ENCODE measurements around the gene POP4. TPM values are rescaled to one million over a fixed set of nuclear protein-coding genes. Genes with fewer than 3 reads are reported as not detected.
"Not testable (repeated sequence)": the region's sequence is repeated elsewhere in the genome, so short reads cannot be mapped to it uniquely, and the experiment has no call there.

POP4 gene, protein sequence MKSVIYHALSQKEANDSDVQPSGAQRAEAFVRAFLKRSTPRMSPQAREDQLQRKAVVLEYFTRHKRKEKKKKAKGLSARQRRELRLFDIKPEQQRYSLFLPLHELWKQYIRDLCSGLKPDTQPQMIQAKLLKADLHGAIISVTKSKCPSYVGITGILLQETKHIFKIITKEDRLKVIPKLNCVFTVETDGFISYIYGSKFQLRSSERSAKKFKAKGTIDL
- total RNA-seq = 10 to 100 TPM; 46.3 to 56.5 (median 54.8) TPM

DNA sequence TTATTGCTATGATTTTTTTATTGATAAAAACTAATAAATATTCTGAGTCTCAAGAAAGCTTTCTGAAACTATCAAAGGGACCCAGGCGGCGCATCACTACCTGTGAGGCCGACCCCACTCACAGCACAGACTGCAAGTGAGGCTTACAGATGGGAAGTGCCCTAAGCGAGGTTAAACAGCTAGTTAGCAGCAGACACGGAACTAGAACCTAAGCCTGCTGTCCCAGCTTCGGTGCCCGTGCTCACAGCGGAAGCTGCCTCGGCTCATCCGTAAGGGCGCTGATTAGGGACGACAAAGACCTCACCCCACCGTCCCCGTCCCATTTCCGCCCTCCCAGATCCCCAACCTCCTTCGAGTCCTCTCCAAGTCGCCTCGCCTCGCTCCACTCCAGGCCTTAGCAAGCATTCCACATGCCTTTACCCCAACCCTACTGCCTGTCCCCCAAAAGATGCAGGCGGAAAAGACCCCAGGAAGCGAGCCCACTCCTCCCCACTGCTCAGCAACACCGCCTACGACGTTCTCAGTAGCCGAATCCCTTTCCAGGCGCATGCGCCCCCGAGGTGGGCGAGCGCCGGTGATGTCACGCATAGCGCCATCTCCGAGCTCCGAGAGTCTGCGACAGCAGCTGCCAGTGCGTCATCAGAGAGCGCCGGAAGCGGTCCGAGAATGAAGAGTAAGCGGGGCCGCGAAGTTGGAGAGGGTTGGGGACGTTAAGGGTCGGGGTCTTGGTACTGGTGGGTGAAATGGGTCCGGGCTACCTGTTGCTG lies at the start of gene POP4:
Gene POP4 (plus strand): TSS at position 631 of the 767 bp plus-strand sequence. CDS start 36 bp downstream, at position 667.
- Histone ChIP-seq H3K27ac (peak within 1 kb of the TSS; percentile 96 to 98 (median 97)), H3K9me3 (no peaks in the 10 kb centered on the region), H3K4me3 (peak within 1 kb of the TSS; percentile 82 to 91 (median 84)), H3K36me3 (peaks cover 5 to 25% (median 11%) of the 10 kb centered on the region in 3 donors), H3K27me3 (no peaks in the 10 kb centered on the region), H3K4me1 (peaks cover 12 to 29% (median 12%) of the 10 kb centered on the region in 3 donors)
- DNase-seq = peak; percentile 86
- WGBS, 2 donors = 1% methylated on average over 27 to 28 of the region's 47 CpGs
- TF ChIP-seq, protein P1, sequence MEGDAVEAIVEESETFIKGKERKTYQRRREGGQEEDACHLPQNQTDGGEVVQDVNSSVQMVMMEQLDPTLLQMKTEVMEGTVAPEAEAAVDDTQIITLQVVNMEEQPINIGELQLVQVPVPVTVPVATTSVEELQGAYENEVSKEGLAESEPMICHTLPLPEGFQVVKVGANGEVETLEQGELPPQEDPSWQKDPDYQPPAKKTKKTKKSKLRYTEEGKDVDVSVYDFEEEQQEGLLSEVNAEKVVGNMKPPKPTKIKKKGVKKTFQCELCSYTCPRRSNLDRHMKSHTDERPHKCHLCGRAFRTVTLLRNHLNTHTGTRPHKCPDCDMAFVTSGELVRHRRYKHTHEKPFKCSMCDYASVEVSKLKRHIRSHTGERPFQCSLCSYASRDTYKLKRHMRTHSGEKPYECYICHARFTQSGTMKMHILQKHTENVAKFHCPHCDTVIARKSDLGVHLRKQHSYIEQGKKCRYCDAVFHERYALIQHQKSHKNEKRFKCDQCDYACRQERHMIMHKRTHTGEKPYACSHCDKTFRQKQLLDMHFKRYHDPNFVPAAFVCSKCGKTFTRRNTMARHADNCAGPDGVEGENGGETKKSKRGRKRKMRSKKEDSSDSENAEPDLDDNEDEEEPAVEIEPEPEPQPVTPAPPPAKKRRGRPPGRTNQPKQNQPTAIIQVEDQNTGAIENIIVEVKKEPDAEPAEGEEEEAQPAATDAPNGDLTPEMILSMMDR (IDR thresholded peaks at IDR 0.05) = peak in 2 of 6 experiments; percentile 6 to 47
- peak in 3 of 4 donors; percentile 97 for TF ChIP-seq POLR2A (IDR thresholded peaks at IDR 0.05)
- intact Hi-C loops (cut with DNase I) = loop anchor here (5.0 kb wide), 1 partner anchor 111 kb away; the partner anchor contains the start of gene C19orf12

DNA sequence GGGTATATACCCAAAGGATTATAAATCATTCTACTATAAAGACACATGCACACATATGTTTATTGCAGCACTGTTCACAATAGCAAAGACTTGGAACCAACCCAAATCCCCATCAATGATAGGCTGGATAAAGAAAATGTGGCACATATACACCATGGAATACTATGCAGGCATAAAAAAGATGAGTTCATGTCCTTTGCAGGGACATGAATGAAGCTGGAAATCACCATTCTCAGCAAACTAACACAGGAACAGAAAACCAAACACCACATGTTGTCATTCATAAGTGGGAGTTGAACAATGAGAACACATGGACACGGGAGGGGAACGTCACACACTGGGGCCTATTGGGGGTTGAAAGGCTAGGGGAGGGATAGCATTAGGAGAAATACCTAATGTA lies 47.0 kb upstream of the POP4 start:
- H3K36me3 ChIP-seq; intact Hi-C loops (cut with DNase I); H3K27ac ChIP-seq; DNase-seq; H3K4me3 ChIP-seq; H3K4me1 ChIP-seq: not testable (repeated sequence)
- H3K27me3 ChIP-seq = peaks cover 0 to 23% (median 0%) of the 10 kb centered on the region in 4 donors
- peaks cover 0 to 16% (median 9%) of the 10 kb centered on the region in 3 donors for H3K9me3 ChIP-seq
- WGBS, 2 donors = 55 to 88% methylated on average over 2 of the region's 2 CpGs

DNA sequence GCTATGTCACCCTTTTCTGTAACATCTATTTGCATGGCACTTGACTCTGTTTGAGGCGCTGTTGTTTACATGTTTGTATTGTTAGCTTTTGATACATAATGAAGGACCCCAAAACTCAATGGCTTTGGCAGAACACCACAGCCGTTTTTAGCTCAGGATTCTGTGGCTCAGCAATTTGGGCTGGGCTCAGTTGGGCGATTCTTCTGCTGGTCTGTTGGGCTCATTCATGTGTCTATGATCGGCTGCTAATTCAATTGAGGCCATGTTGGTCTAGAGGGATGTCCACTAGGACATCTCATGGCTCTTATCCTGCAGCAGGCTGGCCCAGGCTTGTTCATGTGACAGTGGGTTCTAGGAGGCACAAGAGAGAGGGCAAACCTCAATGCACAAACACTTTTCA lies 46.3 kb upstream of the POP4 start:
- TF ChIP-seq, protein P1 (IDR thresholded peaks at IDR 0.05) = no peak
- TF ChIP-seq POLR2A (IDR thresholded peaks at IDR 0.05) = no peak
- Histone ChIP-seq H3K4me1 (no peaks in the 10 kb centered on the region), H3K9me3 (peaks cover 0 to 16% (median 9%) of the 10 kb centered on the region in 3 donors), H3K27me3 (peaks cover 0 to 26% (median 0%) of the 10 kb centered on the region in 4 donors), H3K27ac (no peak overlapping the region), H3K36me3 (no peaks in the 10 kb centered on the region), H3K4me3 (no peak overlapping the region)
- DNase-seq = no peak
- intact Hi-C loops (cut with DNase I) = no loop called here
- 78% methylated on average over 4 of the region's 4 CpGs for WGBS, 2 donors

DNA sequence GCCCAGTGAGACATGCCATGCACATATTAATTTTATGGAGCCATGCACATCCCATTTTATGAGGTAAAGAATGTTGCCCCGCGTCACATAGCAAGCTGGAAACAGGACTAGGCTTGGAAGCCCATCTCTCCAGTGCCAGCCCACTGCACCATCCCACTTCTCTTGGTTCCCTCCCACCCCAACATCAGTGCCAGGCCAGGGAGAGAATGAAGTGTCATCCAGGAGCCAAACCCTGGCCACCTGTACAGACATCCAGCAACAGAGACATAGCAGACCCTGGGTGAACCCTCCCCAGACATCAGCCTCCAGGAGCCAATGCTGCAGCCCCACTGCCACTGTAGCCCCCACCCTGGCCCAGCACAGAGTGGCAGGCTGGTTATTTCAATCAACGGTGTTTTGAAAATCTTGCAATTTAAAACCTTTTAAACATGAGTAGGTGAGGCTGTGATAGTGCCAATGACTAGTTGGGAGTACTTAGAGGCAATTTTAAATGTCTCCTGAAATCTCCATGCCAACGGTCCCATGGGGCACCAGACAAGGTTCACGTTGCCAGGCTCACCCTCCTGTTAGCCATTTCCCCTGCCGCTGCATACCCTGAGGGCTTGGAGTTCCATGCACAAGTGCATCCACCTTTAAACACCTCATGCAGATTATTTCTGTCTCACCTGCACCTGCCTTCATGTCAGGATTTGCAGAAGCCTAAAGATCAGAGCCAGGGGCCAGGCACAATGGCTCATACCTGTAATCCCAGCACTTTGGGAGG lies 45.6 kb upstream of the POP4 start:
- Histone ChIP-seq H3K4me3 (no peak overlapping the region), H3K27me3 (peaks cover 0 to 34% (median 0%) of the 10 kb centered on the region in 4 donors), H3K9me3 (peaks cover 0 to 16% (median 9%) of the 10 kb centered on the region in 3 donors), H3K36me3 (no peaks in the 10 kb centered on the region), H3K4me1 (no peaks in the 10 kb centered on the region), H3K27ac (no peak overlapping the region)
- WGBS, 2 donors = 71 to 75% methylated on average over 4 of the region's 6 CpGs
- TF ChIP-seq POLR2A (IDR thresholded peaks at IDR 0.05) = no peak
- TF ChIP-seq, protein P1 (IDR thresholded peaks at IDR 0.05) = no peak
- intact Hi-C loops (cut with DNase I) = no loop called here
- no peak for DNase-seq

DNA sequence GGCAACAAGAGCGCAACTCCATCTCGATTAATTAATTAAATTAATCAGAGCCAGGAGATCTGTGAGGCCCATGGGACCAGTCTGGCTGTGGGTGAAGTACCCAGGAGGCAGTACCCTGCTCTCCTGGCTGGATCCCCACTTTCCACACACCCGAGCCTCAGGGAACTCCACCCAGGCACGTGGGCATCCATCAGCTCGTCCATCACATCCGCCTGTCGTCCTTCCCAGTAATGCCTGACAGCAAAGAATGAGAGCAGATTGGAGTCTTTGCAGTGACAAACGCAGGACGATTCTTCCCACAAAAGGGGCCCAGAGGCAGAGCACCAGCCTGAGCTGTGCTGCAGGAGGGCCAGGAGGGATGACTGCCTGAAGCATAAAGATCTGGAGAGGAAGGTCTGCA lies 44.5 kb upstream of the POP4 start:
- no peaks in the 10 kb centered on the region for H3K36me3 ChIP-seq
- H3K27me3 ChIP-seq = peaks cover 0 to 38% (median 0%) of the 10 kb centered on the region in 4 donors
- no peak overlapping the region for H3K27ac ChIP-seq
- no peak overlapping the region for H3K4me3 ChIP-seq
- TF ChIP-seq POLR2A (IDR thresholded peaks at IDR 0.05) = no peak
- TF ChIP-seq, protein P1 (IDR thresholded peaks at IDR 0.05) = no peak
- DNase-seq = no peak
- 53 to 62% methylated on average over 3 to 4 of the region's 9 CpGs for WGBS, 2 donors
- intact Hi-C loops (cut with DNase I) = no loop called here
- peaks cover 0 to 16% (median 9%) of the 10 kb centered on the region in 3 donors for H3K9me3 ChIP-seq
- H3K4me1 ChIP-seq = no peaks in the 10 kb centered on the region

Data from esophagus squamous epithelium (tissue), 5 donors.